HCT116 (cell line): Measurements from ENCODE around the gene DPH3. TPM values are rescaled to one million over a fixed set of nuclear protein-coding genes. Genes with fewer than 3 reads are reported as not detected.

Experiments used
- ATAC-seq: fragments of 200-7000 bp; cut with Tn5 transposase; 2 replicates; pipeline ENCODE4 v1.9.1; 2020; ENCODE audit warnings: mild to moderate bottlenecking, moderate library complexity
- BruUV-seq: library from RNA; stranded (reverse); fragments of 400-500 nt; replicated peaks from 2 replicates; lab custom pipeline; 2021; lab: Mats Ljungman, UMichigan
- CTCF ChIA-PET: fragments of 300-600 bp; sonication (Branson Sonifier 250); formaldehyde crosslinking; loops from one replicate; lab custom pipeline; 2021; ENCODE audit warnings: antibody characterized with exemption; lab: Charles Lee
- POLR2A ChIA-PET: fragments of 300-600, 350-600 bp; sonication (Branson Sonifier 250); formaldehyde crosslinking; loops from one replicate; lab custom pipeline; 2021; ENCODE audit warnings: antibody characterized with exemption; lab: Charles Lee
- RAD21 ChIA-PET, 2 experiments: fragments of 300-600 bp; sonication (Branson Sonifier 250); formaldehyde crosslinking; loops; one replicate each; lab custom pipeline; 2023; ENCODE audit warnings: low total read pairs in 2 of 2; ENCODE audit not compliant: uncharacterized antibody in 2 of 2, unreplicated experiment in 2 of 2, low non-redundant PET in 1 of 2; lab: Charles Lee
- DNase-seq: peaks from one replicate; pipeline ENCODE4 v3.0.0-alpha.2; 2010; ENCODE audit warnings: low read depth, low spot score
- H2AFZ ChIP-seq: fragments of 200-600 bp; shearing (Covaris generic), sonication (generic); 2 replicates; pipeline ENCODE4 v1.6.1; 2017; ENCODE audit warnings: low read depth, mixed run types, mixed read lengths, antibody characterized with exemption, low read length; ENCODE audit not compliant: poor library complexity, severe bottlenecking
- H3K27ac ChIP-seq: 2 replicates; pipeline ENCODE4 v1.5.1; 2012; ENCODE audit warnings: low read depth, low read length
- H3K27me3 ChIP-seq: fragments of 200-600 bp; sonication (generic); 2 replicates; pipeline ENCODE4 v1.6.1; 2016; ENCODE audit warnings: mixed run types, low read length, mixed read lengths; ENCODE audit not compliant: insufficient read depth
- H3K36me3 ChIP-seq, 2 experiments: fragments of 200-500 bp in 1 of 2; fragments of 200-600 bp in 1 of 2; sonication (Bioruptor generic) in 1 of 2; sonication (generic) in 1 of 2; 2 replicates each; pipeline versions ENCODE4 v1.5.1 to v1.6.1; 2014 to 2016; ENCODE audit warnings: low read length in 2 of 2, inconsistent platforms in 1 of 2, mixed read lengths in 1 of 2, mixed run types in 1 of 2; ENCODE audit not compliant: insufficient read depth in 2 of 2, control insufficient read depth in 1 of 2
- H3K4me1 ChIP-seq, 2 experiments: fragments of 200-600 bp in 1 of 2; sonication (generic) in 1 of 2; 2 replicates each; pipeline versions ENCODE4 v1.5.1 to v1.6.1; 2012 to 2017; ENCODE audit warnings: low read length in 2 of 2, inconsistent platforms in 1 of 2, mild to moderate bottlenecking in 1 of 2, mixed read lengths in 1 of 2, mixed run types in 1 of 2, moderate library complexity in 1 of 2; ENCODE audit not compliant: insufficient read depth in 2 of 2, control insufficient read depth in 1 of 2
- H3K4me2 ChIP-seq: fragments of 200-600 bp; sonication (generic); 2 replicates; pipeline ENCODE4 v1.6.1; 2017; ENCODE audit warnings: mixed run types, low read length, mixed read lengths
- H3K4me3 ChIP-seq, 2 experiments: fragments of 200-600 bp in 1 of 2; sonication (generic) in 1 of 2; replicated peaks in 1 of 2; 2 replicates each; pipeline ENCODE4 v1.5.1; 2011 to 2016; ENCODE audit warnings: low read length in 2 of 2, control low read depth in 1 of 2, low read depth in 1 of 2, mild to moderate bottlenecking in 1 of 2, mixed read lengths in 1 of 2, mixed run types in 1 of 2
- H3K79me2 ChIP-seq: fragments of 200-600 bp; sonication (generic); 2 replicates; pipeline ENCODE4 v1.6.1; 2017; ENCODE audit warnings: mild to moderate bottlenecking, mixed run types, low read length, moderate library complexity, mixed read lengths; ENCODE audit not compliant: insufficient read depth
- H3K9ac ChIP-seq: fragments of 200-600 bp; sonication (generic); 2 replicates; pipeline ENCODE4 v1.6.1; 2016; ENCODE audit warnings: low read length, mixed read lengths
- H3K9me2 ChIP-seq: fragments of 200-600 bp; sonication (generic), shearing (Covaris generic); 2 replicates; pipeline ENCODE4 v1.6.1; 2017; ENCODE audit warnings: mixed run types, mild to moderate bottlenecking, moderate library complexity; ENCODE audit not compliant: insufficient read depth
- H3K9me3 ChIP-seq, 2 experiments: fragments of 200-500 bp in 1 of 2; fragments of 200-600 bp in 1 of 2; sonication (Bioruptor generic) in 1 of 2; sonication (generic) in 1 of 2; 2 replicates each; pipeline ENCODE4 v1.6.1; 2014 to 2017; ENCODE audit warnings: low read length in 2 of 2, mixed read lengths in 2 of 2, inconsistent platforms in 1 of 2, low read depth in 1 of 2, mild to moderate bottlenecking in 1 of 2, mixed run types in 1 of 2, moderate library complexity in 1 of 2; ENCODE audit not compliant: control insufficient read depth in 1 of 2, insufficient read depth in 1 of 2
- H4K20me1 ChIP-seq: fragments of 200-600 bp; sonication (generic), shearing (Covaris generic); 2 replicates; pipeline ENCODE4 v1.6.1; 2017; ENCODE audit warnings: mixed run types, mild to moderate bottlenecking, moderate library complexity; ENCODE audit not compliant: insufficient read depth
- CBX3 ChIP-seq: IDR thresholded peaks from 2 replicates; pipeline ENCODE4 v1.6.1; 2012; ENCODE audit warnings: low read depth
- ELF1 ChIP-seq: IDR thresholded peaks from 2 replicates; pipeline ENCODE4 v1.6.1; 2012; ENCODE audit warnings: low read depth, borderline replicate concordance
- EZH2 ChIP-seq: fragments of 200-600 bp; sonication (generic); IDR thresholded peaks from 2 replicates; pipeline ENCODE4 v1.6.1; 2017; ENCODE audit warnings: antibody characterized with exemption, mixed run types
- EZH2phosphoT487 ChIP-seq: fragments of 200-600 bp; IDR thresholded peaks from 2 replicates; pipeline ENCODE4 v1.6.1; 2018; ENCODE audit warnings: antibody characterized with exemption, borderline replicate concordance
- POLR2A ChIP-seq: IDR thresholded peaks from 2 replicates; pipeline ENCODE4 v1.7.0; 2011; ENCODE audit warnings: borderline replicate concordance; ENCODE audit not compliant: insufficient read depth, insufficient read length; ENCODE audit errors: extremely low read depth
- RAD21 ChIP-seq: IDR thresholded peaks from 2 replicates; pipeline ENCODE4 v1.6.1; 2012; ENCODE audit warnings: low read depth, mild to moderate bottlenecking
- SP1 ChIP-seq: IDR thresholded peaks from 2 replicates; pipeline ENCODE4 v1.6.1; 2012; ENCODE audit warnings: low read depth
- SRF ChIP-seq: IDR thresholded peaks from 2 replicates; pipeline ENCODE4 v1.6.1; 2012; ENCODE audit warnings: low read depth
- TCF7L2 ChIP-seq: IDR thresholded peaks from 2 replicates; pipeline ENCODE4 v1.7.0; 2011; ENCODE audit warnings: borderline replicate concordance, inconsistent platforms; ENCODE audit not compliant: insufficient read depth, insufficient read length; ENCODE audit errors: extremely low read depth
- YY1 ChIP-seq: IDR thresholded peaks from 2 replicates; pipeline ENCODE4 v1.6.1; 2011; ENCODE audit warnings: low read length, low read depth, moderate library complexity, mild to moderate bottlenecking; ENCODE audit not compliant: insufficient replicate concordance; ENCODE audit errors: extremely low read depth
- ZFX ChIP-seq: fragments of 450-650 bp; IDR thresholded peaks from 2 replicates; pipeline ENCODE4 v1.6.1; 2017
- ZNF274 ChIP-seq: fragments of 200-500 bp; sonication (Bioruptor generic); IDR thresholded peaks from 2 replicates; pipeline ENCODE4 v1.6.1; 2014; ENCODE audit warnings: mild to moderate bottlenecking, low read depth, low read length, inconsistent platforms
- intact Hi-C: fragments of 100-400 bp; cut with micrococcal nuclease; formaldehyde crosslinking; loops from 2 replicates; pipeline ENCODE4 v1.10.0; 2022
- total RNA-seq: library from RNA; stranded (reverse); gene quantifications from one replicate; pipeline ENCODE4 v1.2.1, GENCODE V29; 2021; ENCODE audit not compliant: unreplicated experiment
- TF ChIP-seq, protein P1 (sequence below): IDR thresholded peaks from 2 replicates; pipeline ENCODE4 v1.6.1; 2012
- TF ChIP-seq, protein P2 (sequence below): IDR thresholded peaks from 2 replicates; pipeline ENCODE4 v1.6.1; 2012

Gene DPH3
- total RNA-seq, 1 experiment from 2014 or later = 13.8 TPM

DNA sequence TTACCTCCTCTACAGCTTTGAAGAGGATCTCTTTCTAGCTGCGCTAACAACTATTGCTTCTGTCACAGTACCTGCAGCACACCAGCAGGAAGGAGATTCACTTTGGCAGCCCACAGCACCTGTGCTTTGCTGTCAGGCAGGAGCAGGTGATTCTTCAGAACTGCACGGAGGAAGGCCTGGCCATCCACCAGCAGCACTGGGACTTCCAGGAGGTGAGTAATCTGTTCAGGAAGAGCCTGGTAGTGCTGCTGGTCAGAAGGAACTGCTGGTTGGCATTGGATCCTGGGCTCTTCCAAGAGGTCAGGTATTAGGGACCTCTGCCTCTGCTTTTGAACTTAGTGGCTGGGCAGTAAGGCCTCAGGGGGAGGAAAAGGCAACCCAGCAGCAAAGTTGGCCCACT is 42.2 kb downstream of the DPH3 start:
- Histone ChIP-seq H3K9me2 (no peaks in the 10 kb centered on the region), H3K4me1 (no peaks in the 10 kb centered on the region), H3K9me3 (no peaks in the 10 kb centered on the region), H3K4me3 (no peak overlapping the region), H3K27ac (no peak overlapping the region), H3K79me2 (no peaks in the 10 kb centered on the region), H2AFZ (no peak overlapping the region), H3K4me2 (no peak overlapping the region), H3K36me3 (no peaks in the 10 kb centered on the region), H3K9ac (no peak overlapping the region), H4K20me1 (no peaks in the 10 kb centered on the region), H3K27me3 (no peaks in the 10 kb centered on the region)
- ChIA-PET RAD21 (no interaction called here), POLR2A (no interaction called here), CTCF (no interaction called here)
- intact Hi-C loops = no loop called here
- no TSS peak for BruUV-seq
- ATAC-seq (no peak), DNase-seq (no peak)
- TF ChIP-seq ZNF274 (no peak), EZH2 (no peak), SRF (no peak), ELF1 (no peak), SP1 (no peak), YY1 (no peak), RAD21 (no peak), TCF7L2 (no peak), POLR2A (no peak), CBX3 (no peak), ZFX (no peak), EZH2phosphoT487 (no peak)
- TF ChIP-seq, protein P1, sequence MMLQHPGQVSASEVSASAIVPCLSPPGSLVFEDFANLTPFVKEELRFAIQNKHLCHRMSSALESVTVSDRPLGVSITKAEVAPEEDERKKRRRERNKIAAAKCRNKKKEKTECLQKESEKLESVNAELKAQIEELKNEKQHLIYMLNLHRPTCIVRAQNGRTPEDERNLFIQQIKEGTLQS = no peak
- TF ChIP-seq, protein P2, sequence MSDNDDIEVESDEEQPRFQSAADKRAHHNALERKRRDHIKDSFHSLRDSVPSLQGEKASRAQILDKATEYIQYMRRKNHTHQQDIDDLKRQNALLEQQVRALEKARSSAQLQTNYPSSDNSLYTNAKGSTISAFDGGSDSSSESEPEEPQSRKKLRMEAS = no peak
